Fibroblast of pulmonary artery (primary cell): ENCODE measurements around the gene GID8.

Experiments used
- DNase-seq: peaks from one replicate; pipeline ENCODE4 v3.0.0-alpha.2; 2010; ENCODE audit warnings: low read depth
- H3K4me3 ChIP-seq: replicated peaks from 2 replicates; pipeline ENCODE4 v1.5.1; 2011; ENCODE audit warnings: low read depth, mild to moderate bottlenecking, control low read depth, low read length, moderate library complexity
- TF ChIP-seq, protein P1 (sequence below): IDR thresholded peaks from 2 replicates; pipeline ENCODE4 v1.5.1; 2011; ENCODE audit warnings: mild to moderate bottlenecking, control low read depth, low read length, inconsistent platforms; ENCODE audit errors: missing control alignments

Gene GID8

DNA sequence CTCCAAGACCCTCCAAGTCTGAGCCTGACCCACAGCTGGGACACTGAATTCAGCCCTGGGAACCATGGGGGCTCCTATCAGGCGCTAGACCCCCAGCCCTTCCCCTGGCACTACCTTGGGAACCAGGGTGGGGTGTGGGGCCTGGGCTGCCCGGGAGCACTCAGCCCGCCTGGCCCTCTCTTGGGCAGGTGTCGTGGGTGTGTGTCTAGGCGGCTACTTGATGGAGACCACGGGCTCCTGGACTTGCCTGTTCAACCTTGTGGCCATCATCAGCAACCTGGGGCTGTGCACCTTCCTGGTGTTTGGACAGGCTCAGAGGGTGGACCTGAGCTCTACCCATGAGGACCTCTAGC is 29.2 kb downstream of the GID8 start:
- no peak overlapping the region for H3K4me3 ChIP-seq
- TF ChIP-seq, protein P1, sequence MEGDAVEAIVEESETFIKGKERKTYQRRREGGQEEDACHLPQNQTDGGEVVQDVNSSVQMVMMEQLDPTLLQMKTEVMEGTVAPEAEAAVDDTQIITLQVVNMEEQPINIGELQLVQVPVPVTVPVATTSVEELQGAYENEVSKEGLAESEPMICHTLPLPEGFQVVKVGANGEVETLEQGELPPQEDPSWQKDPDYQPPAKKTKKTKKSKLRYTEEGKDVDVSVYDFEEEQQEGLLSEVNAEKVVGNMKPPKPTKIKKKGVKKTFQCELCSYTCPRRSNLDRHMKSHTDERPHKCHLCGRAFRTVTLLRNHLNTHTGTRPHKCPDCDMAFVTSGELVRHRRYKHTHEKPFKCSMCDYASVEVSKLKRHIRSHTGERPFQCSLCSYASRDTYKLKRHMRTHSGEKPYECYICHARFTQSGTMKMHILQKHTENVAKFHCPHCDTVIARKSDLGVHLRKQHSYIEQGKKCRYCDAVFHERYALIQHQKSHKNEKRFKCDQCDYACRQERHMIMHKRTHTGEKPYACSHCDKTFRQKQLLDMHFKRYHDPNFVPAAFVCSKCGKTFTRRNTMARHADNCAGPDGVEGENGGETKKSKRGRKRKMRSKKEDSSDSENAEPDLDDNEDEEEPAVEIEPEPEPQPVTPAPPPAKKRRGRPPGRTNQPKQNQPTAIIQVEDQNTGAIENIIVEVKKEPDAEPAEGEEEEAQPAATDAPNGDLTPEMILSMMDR, result no peak

DNA sequence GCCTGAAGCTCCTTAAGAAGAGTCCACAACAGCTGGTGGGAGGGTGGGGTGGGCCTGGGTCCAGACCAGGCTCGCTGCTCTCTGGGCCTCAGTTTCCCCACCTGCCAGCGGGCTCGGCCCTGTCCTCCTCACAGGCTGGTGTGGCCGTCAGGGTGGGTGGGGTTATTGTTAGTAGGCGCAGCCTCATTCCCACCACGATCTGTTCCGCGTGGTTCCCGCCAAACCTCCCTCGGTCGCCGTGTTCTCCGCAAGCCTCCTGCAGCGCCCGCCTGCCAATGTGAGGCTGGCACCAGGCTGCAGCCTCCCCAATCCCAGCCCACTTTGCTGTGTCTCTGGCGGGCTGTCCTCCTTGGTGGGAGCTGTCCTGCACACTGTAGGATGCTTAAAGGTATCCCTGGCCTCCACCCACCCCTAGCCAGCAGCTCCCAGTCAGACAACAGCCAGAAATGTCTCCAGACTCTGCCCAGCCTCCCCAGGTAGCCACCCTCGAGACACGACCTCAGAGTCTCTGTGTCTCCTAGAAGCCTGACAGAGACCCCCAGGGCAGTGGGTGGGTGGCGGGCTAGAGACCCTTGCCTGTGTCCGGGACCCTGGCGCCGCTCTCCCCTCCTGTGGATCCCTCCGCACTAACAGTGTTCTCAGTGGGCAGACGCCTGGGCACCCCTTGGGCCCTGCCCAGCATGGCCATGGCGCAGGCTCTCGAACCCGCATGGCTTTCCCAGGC is 29.8 kb downstream of the GID8 start:
- TF ChIP-seq, protein P1, result no peak
- no peak for DNase-seq
- H3K4me3 ChIP-seq, result no peak overlapping the region

More for the DNA sequence above, 29.2 kb downstream of the GID8 start:
- DNase-seq, result no peak

GRCh38 chr20:62968378-62969178 is 30.6 kb downstream of the GID8 start:
- no peak for DNase-seq
- H3K4me3 ChIP-seq, result no peak overlapping the region
- TF ChIP-seq, protein P1, result no peak

- H3K4me3 ChIP-seq, result no peak overlapping the region
- TF ChIP-seq, protein P1, result no peak
- no peak for DNase-seq
Observed at GRCh38 chr20:62969179-62969760, 31.3 kb downstream of the GID8 start.

GRCh38 chr20:62969939-62970306 is 32.0 kb downstream of the GID8 start:
- no peak for DNase-seq
- H3K4me3 ChIP-seq, result no peak overlapping the region
- TF ChIP-seq, protein P1, result no peak

DNA sequence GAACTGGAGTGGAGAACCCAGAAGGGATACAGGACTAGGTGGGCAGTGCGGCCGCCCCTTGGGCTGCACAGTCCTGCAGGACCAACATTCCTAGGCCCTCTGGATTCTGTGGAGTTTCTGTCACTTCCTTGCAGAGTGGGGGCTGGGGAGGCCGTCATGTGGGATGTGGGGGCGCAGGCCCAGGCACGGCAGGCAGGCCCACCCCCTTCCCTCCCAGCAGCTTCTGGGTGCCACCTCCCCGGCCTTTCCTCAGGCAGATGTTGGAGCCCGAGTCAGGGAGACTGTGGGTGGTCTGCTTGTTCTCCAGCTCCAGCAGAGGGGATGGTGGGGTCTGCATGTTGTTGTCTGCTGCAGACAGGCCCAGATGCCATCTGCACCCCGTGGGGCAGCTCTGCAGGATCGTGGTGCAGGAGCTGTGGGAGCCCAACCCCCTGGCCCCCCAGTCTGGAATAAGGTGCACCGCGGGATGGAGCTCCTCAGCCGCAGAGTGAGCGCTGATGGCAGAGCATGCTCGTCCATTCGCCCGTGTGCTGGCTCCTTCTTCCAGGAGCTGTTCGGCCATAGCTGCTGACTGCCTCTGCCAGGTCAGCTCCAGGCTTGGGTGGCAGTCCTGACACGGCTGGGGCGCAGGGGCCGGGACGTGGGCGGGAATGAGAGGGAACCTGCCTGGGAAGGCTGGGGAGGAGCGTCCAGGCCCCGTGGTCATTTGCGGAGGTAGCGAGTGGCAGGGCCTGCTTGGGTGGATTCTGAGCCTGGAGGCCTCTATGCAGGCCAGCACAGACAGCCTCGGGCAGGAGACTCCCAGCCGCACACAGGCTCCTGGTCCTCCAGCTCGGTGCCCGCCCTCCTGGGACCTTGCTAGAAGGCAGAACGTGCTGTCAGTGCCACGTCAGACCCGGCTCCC is 32.6 kb downstream of the GID8 start:
- TF ChIP-seq, protein P1, result no peak
- no peak for DNase-seq
- H3K4me3 ChIP-seq, result no peak overlapping the region
